ENCODE measurements around the gene VAMP5.

- TF ChIP-seq CTCF (IDR thresholded peaks at IDR 0.05; ENCODE audit: borderline replicate concordance, extremely low read depth, low read length, poor library complexity, severe bottlenecking) (no peak), EZH2 (IDR thresholded peaks at IDR 0.05; ENCODE audit: borderline replicate concordance, low read depth, low read length, severe bottlenecking) (no peak)
These were observed 29.7 kb downstream of the VAMP5 start for GRCh38 chr2:85613717-85614515.
